Left ventricle myocardium inferior (tissue), 1 donor: ENCODE measurements around the gene IGFN1. TPM values are rescaled to one million over a fixed set of nuclear protein-coding genes. Genes with fewer than 3 reads are reported as not detected.

ENCODE experiments used
- DNase-seq: peaks from one replicate; pipeline ENCODE4 v3.0.0-alpha.2; 2020
- H3K27ac ChIP-seq: fragments of 200-600 bp; replicated peaks from 2 replicates; pipeline ENCODE4 v1.8.0; 2021
- H3K27me3 ChIP-seq: fragments of 200-600 bp; 2 replicates; pipeline ENCODE4 v1.8.0; 2021; ENCODE audit warnings: low read depth
- H3K36me3 ChIP-seq: fragments of 200-600 bp; 2 replicates; pipeline ENCODE4 v1.8.0; 2021
- H3K4me1 ChIP-seq: fragments of 200-600 bp; 2 replicates; pipeline ENCODE4 v1.8.0; 2021
- H3K4me3 ChIP-seq: fragments of 200-600 bp; 2 replicates; pipeline ENCODE4 v1.8.0; 2021; ENCODE audit warnings: mild to moderate bottlenecking, moderate library complexity
- H3K9me3 ChIP-seq: fragments of 200-600 bp; replicated peaks from 2 replicates; pipeline ENCODE4 v1.8.0; 2021
- intact Hi-C: fragments of 100-400 bp; cut with micrococcal nuclease; formaldehyde crosslinking; loops from one replicate; pipeline ENCODE4 v1.11.0; 2022
- total RNA-seq: library from RNA; stranded (reverse); fragmentation: NEBNext Ultra II Directional; extraction: Animal tissue kit (Norgen Biotek cat#: 25700); gene quantifications from one replicate; pipeline ENCODE4 v1.2.1, GENCODE V29; 2021
- TF ChIP-seq, protein P1 (sequence below): fragments of 200-600 bp; IDR thresholded peaks from 2 replicates; pipeline ENCODE4 v1.8.0; 2021; ENCODE audit warnings: antibody characterized with exemption, mild to moderate bottlenecking, borderline replicate concordance
- donor health status: DM: no; HTN: yes; CAD: no; lungs with severe emphysema.

IGFN1 gene
- total RNA-seq, 1 donor from 2014 or later = not detected

DNA sequence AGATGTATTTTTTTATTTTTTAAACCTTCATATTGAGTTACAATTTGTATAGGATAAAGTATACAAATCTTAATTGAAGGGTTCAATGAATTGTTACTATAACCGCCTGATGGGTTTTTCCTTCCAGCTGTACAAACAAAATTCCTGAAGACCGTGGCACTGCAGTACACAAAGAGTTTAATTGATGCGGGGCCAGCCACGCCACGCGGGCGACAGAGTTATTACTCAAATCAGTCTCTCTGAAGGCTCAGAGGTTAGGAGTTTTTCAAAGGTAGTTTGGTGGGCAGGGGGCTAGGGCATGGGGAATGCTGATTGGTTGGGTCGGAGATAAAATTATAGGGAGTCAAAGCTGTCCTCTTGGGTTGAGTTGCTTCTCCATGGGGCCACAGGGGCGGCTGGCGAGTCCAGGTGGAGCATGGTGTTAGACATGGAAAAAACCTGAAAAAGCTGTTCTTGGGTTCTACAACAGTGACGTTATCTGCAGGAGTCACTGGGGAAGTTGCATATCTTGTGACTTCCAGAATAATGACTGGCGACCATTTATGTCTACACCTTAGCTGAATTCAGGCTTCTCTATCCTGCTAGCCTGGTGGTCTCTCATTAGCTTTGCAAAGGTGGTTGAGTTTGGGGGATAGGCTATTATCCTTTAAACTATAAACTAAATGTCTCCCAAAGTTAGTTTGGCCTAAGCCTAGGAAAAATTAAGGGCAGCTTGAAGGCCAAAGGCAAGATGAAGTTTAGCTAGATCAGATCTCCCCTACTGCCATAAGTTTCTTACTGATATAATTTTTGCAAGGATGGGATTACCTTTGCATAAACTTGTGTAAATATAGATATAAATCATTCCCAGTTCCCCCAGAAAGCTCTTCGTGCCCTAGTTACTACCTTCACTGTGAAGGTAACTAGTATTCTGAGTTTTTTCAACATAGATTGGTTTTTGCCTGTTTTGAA is 23.3 kb upstream of the IGFN1 start:
- Histone ChIP-seq H3K4me3 (no peak overlapping the region), H3K27me3 (no peaks in the 10 kb centered on the region), H3K4me1 (peaks cover 20% of the 10 kb centered on the region), H3K36me3 (no peaks in the 10 kb centered on the region), H3K27ac (no peak overlapping the region), H3K9me3 (no peaks in the 10 kb centered on the region)
- intact Hi-C loops = no loop called here
- TF ChIP-seq, protein P1, sequence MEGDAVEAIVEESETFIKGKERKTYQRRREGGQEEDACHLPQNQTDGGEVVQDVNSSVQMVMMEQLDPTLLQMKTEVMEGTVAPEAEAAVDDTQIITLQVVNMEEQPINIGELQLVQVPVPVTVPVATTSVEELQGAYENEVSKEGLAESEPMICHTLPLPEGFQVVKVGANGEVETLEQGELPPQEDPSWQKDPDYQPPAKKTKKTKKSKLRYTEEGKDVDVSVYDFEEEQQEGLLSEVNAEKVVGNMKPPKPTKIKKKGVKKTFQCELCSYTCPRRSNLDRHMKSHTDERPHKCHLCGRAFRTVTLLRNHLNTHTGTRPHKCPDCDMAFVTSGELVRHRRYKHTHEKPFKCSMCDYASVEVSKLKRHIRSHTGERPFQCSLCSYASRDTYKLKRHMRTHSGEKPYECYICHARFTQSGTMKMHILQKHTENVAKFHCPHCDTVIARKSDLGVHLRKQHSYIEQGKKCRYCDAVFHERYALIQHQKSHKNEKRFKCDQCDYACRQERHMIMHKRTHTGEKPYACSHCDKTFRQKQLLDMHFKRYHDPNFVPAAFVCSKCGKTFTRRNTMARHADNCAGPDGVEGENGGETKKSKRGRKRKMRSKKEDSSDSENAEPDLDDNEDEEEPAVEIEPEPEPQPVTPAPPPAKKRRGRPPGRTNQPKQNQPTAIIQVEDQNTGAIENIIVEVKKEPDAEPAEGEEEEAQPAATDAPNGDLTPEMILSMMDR = no peak
- no peak for DNase-seq

DNA sequence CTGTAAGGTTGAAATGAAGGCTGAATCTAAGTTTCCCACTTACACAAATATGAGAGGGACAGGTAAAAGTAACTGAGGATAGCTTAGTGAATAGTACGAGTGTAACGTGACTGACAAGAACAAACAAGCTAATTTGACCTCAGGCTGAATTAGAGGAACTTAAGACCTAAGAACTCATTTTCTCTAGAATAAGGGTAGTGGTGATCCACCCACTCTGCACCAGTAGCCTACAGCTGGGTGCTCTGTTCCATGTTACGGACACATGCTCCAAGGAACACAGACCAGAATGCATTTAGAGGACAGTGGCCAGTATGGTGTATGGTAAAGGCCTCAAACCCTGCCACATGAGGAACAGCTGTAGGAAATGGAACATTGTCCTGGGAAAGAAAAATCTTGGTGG is 21.4 kb upstream of the IGFN1 start:
- Histone ChIP-seq H3K4me1 (peaks cover 20% of the 10 kb centered on the region), H3K27ac (no peak overlapping the region), H3K9me3 (no peaks in the 10 kb centered on the region), H3K27me3 (no peaks in the 10 kb centered on the region), H3K36me3 (no peaks in the 10 kb centered on the region), H3K4me3 (no peak overlapping the region)
- intact Hi-C loops = no loop called here
- TF ChIP-seq, protein P1 = no peak
- no peak for DNase-seq

DNA sequence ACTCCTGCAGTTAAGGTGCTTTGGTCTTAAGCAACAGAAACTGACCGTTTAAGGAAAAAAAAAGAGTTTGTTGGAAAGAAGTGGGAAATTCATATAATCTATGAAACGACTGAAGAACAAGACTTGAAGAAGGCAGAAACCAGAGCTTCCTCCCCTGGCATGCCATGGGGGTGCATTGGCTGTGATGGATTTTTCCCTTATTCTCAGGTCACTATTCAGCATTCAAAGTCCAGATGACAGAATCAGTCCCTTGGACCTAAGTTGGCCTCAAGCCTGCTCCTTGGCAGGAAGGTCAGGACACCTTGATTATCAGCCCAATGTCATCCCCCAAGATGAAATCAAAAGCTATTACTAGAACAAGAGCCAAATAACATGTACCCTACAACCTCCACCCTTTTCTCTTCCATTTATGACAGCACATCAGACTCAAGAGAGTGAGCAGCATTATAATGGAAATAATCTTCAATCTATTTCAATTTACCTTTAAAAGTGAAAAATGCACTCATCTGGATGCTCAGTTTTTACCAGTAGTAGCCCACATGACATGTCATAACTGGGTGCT is 20.6 kb upstream of the IGFN1 start:
- TF ChIP-seq, protein P1 = no peak
- Histone ChIP-seq H3K9me3 (no peaks in the 10 kb centered on the region), H3K4me1 (peaks cover 20% of the 10 kb centered on the region), H3K36me3 (no peaks in the 10 kb centered on the region), H3K4me3 (peak overlapping the region; percentile 73), H3K27me3 (no peaks in the 10 kb centered on the region), H3K27ac (peak overlapping the region; percentile 91)
- intact Hi-C loops = no loop called here
- no peak for DNase-seq

DNA sequence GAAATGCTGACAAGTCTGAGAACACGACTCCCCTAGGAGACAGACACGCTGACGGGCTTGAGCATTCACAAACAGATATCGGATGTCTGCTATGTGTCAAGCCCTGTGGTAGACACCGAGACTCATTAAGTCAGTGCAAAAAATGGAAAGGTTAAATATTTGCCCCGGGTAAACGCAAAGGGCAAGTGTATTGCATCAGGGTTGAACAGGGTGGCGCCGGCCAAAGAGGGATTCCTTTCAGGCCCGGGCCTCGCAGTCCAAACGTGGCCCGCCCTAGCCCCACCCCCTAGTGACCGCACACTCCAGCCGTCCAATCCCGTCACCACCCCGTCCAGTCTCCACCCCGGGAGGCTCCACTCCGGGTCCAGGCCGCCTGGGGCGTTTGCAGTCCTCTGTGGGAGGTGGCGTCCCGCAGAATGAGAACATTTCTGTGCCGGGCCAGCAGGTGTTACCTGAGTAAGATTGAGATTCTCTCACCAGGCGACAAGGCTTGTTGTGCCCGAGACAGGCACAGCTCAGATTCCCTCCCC is 20.0 kb upstream of the IGFN1 start:
- Histone ChIP-seq H3K9me3 (no peaks in the 10 kb centered on the region), H3K27me3 (no peaks in the 10 kb centered on the region), H3K4me1 (peaks cover 20% of the 10 kb centered on the region), H3K36me3 (no peaks in the 10 kb centered on the region), H3K27ac (peak overlapping the region; percentile 91), H3K4me3 (peak overlapping the region; percentile 73)
- TF ChIP-seq, protein P1 = no peak
- intact Hi-C loops = no loop called here
- DNase-seq = peak; percentile 96

DNA sequence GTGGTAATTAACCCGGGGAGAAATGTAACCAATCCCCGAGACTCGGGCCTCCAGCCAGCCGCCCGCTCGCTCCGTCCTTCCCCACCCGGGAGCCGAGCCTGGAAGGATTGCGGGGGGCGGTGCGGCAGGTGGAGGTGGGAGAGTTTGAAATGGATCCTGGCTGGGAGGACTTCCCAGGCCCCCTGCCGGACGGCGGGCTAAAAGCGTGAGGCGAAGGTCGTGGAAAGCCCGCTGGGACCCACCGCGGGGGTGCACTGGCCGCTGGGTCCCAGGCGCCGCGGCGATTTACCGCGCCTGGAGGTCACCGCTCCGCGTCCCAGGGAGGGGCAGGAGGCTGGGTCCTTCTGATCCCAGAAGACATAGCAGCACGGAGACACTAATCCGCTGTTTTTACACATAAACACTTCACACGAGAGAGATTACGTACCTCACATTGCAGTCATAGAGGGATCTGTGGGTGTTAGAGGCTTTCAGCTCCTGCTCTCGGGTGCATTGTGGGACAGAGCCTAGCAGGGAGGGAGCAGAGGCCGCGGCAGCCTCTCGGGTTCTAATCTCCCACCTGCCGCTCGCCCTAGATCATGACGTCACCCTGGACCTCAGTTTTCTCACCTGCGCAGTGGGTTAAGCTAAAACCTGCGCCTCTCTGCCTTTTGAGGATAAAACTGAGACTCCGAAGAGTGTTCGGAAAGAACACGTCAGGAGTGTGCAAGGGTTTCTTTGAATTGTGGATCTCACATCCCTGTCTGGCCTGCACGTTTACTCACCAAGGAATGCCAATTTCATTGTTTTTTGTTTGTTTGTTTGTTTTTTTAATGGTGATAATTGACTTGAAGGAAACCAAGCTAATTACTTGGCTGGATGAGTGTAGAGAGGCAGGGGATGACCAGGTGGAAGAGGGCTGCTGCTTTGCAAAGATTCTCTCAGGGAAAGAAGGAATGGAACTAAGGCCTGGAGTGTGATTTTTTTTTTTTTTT is 19.3 kb upstream of the IGFN1 start:
- peak overlapping the region; percentile 73 for H3K4me3 ChIP-seq
- intact Hi-C loops = no loop called here
- TF ChIP-seq, protein P1 = peak; percentile 48
- no peaks in the 10 kb centered on the region for H3K36me3 ChIP-seq
- peak overlapping the region; percentile 91 for H3K27ac ChIP-seq
- peaks cover 20% of the 10 kb centered on the region for H3K4me1 ChIP-seq
- no peaks in the 10 kb centered on the region for H3K27me3 ChIP-seq
- peak; percentile 27 for DNase-seq
- H3K9me3 ChIP-seq = no peaks in the 10 kb centered on the region
